ENCODE measurements around the gene SPATA20.

The SPATA20 gene

DNA sequence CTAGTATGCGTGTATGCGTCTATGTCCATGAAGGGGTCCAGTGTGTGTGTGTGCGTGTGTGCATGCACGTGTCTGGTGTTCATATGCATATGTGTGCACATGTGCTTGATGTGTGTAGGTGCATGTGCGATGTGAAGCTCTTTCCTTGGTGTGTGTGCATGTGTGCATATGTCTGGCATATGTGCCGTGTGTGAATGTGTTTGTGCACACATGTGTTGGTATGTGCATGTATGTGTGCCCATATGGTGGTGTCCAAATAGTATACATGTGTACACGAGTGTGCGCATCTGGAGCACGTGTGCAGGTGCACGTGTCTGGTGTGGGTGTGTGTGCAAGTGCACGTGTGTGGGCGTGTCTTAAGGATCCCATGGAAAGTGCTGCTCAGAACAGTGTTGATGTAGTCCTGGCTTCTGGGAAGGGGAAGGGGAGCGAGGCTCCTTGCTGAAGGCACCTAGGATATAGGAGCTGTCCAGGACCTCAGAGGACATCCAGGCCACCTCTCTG is 30.5 kb downstream of the SPATA20 start:
- no peak for DNase-seq (ENCODE audit: low read depth in 2 of 2)

DNA sequence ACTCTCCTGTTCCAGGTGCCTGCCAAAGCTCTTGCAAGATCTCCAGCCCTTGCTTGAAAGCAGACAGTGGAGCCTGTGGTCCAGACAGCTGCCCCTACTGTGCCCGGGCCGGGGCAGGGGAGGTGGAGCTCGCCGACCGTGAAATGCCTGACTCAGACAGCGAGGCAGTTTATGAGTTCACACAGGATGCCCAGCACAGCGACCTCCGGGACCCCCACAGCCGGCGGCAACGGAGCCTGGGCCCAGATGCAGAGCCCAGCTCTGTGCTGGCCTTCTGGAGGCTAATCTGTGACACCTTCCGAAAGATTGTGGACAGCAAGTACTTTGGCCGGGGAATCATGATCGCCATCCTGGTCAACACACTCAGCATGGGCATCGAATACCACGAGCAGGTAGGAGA is 31.2 kb downstream of the SPATA20 start:
- no peak for DNase-seq (ENCODE audit: low read depth in 2 of 2)

DNA sequence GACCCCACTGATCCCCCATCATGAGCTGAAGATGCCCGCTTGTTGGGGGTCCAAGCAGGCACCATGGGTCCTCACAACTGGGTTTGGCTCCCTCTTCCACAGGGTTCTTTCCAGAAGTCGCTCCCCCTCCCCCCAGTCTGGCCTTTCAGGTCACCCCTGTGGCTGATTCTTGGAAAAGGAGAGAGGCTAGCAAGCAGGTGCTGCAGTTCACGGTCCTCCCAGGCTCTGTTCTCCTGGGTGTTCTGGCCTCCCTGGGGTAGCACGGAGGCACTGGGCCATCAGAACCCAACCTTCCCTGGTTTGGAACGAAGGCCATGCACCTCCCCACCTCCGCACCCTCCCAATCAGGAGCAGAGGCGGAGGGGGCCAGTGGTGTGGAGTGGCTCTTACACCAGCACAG is 32.4 kb downstream of the SPATA20 start:
- DNase-seq (ENCODE audit: low read depth in 2 of 2): no peak

DNA sequence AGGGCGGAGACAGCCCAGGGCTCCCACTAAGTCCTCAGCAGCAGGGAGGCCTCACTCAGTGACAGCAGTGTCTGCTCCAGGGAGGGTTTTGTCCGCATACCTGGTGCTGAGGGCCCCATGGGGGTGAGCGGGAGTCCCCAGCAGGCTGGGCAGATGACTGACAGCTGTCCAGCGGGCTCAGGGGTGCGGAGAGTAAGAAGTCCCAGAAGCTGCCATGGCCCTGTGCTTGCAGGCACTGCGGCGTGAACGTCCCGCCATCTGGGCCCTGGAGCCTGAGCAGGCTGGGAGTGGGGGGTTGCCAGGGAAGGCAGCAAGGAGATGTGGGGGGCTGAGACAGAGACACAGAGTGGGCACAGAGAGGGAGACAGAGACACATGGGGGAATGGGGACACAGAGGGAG is 33.7 kb downstream of the SPATA20 start:
- no peak for DNase-seq (ENCODE audit: low read depth in 2 of 2)

DNA sequence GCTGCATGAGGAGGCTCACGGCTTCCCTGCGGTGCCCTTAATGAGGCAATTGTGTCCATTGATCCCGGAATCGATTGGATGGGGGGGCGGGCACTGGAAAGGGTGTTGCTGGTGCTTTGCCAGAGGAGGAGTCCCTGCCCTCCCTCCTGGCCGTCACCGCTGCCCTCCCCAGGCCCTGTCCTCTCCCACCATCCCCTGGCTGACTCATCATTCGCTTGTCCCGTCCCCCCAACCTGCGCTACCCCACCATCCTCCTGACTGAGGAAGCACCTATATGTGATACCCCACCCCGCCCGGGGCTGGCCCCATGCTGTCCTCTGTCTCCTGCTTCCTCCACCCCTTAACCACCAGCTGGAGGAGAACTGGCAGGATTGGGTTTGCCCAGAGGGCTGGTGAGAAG is 34.3 kb downstream of the SPATA20 start:
- DNase-seq (ENCODE audit: low read depth in 2 of 2): no peak

DNA sequence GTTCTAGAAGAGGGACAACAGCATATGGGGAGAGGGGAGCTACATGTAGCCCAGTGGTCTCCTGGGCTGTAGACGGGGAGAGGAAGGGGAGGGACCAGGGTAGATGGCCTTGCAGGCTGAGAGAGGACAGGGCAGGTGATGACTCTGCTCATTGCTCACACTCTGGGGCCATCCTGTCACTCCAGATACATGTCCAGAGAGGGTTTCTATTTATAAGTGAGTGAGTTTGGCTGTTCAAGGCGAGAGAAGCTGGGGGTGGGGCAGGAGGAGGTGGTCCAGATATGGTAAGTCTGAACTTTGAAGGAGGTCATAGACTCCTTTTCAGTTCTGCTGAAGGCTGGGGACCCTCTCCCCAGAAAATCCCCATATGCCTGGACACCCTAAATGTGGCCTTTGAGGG is 35.8 kb downstream of the SPATA20 start:
- DNase-seq (ENCODE audit: low read depth in 2 of 2): no peak

DNA sequence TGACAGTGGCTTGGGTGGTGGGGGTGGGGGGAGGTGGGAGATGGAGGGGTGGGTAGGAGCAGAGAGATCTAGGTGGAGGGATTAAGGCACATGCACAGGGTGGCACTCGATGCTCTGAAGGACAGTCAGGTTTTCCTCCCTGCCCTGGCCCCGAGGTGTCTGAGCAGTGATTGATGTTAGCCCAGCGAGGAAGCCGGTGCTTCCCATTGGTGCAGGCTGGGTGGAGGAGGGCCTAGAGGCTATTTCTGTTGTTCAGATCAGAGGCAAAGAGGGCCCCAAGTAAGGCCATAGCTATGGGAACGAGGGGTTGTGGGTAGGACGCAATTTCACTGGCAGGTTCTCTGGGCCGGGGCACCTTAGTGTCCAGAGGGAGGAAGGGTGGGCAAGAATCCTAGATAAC is 36.7 kb downstream of the SPATA20 start:
- no peak for DNase-seq (ENCODE audit: low read depth in 2 of 2)

DNA sequence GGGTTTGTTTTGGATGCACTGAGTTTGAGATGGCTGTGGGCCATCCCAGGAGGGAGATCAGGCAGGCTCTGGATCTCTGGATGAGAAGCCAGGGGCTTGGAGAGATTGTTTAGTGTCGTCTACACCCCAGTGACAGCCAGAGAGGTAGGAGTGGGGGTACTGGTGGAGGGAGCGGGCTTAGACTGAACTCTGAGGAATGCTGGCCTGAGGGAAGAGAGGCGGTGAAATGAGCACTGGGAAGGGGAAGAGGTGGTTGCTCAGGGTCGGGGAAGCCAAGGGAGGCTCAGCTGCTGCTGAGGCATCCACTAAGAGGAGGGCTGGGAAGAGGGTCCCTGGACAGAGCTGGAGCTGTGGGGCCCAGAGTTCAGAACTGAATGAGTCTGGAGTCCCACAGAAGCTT is 37.1 kb downstream of the SPATA20 start:
- no peak for DNase-seq (ENCODE audit: low read depth in 2 of 2)

DNA sequence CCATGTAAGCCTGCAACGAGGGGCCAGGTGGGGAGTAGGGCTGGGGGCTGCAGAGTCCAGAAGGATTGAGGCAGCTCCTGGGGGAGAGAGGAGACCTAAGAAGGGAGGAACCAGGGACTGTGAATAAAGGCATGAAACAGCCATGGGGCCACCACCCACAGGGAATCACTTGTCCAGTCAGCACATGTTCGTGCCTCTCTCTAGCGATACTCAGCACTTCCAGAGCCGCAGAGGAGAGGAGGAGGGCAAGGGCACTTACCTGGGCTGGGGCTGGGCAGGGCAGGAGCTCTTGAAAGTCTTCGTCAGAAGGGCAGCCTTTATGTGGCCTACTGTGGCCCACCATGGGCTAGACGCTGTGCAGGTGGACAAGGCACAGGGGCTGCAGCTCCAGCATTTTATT is 37.8 kb downstream of the SPATA20 start:
- no peak for DNase-seq (ENCODE audit: low read depth in 2 of 2)

DNA sequence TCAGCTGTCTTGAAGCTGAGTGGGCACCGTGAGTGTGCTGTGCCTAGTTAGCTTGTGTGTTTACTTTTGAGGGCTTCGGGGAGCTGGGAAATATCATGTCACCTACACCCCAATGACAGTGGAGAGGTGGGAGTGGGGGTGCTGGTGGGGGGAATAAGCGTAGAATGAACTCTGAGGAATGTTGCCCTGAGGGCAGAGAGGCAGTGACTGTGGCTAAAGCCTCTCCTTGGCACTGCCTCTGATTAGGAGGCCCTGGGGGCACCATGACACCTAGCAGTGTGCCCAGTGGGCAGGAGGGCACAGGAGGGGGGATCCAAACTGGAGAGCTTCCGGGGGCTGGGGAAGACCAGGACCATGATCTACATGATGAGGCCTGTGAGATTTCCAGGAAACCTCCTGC is 38.4 kb downstream of the SPATA20 start:
- no peak for DNase-seq (ENCODE audit: low read depth in 2 of 2)

DNA sequence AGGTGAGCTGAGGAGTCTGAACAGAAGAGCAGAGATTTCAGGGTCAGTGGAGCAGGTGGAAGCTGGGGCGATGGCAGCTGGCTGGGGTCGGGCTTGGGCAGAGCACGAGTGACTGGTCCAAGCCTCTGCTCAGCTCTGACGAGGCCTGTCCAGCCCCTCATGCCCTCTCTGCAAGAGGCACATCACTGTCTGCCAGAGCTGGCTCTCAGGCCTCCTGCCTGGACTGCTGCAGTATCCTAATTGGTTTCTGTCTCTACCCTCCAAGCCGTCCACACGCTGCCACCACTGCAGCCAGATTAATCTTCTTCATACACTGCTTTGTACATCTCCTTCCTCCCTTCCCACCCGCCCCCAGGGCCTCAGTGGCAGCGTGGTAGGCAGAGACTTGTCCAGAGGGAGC is 38.9 kb downstream of the SPATA20 start:
- DNase-seq (ENCODE audit: low read depth in 2 of 2): no peak

DNA sequence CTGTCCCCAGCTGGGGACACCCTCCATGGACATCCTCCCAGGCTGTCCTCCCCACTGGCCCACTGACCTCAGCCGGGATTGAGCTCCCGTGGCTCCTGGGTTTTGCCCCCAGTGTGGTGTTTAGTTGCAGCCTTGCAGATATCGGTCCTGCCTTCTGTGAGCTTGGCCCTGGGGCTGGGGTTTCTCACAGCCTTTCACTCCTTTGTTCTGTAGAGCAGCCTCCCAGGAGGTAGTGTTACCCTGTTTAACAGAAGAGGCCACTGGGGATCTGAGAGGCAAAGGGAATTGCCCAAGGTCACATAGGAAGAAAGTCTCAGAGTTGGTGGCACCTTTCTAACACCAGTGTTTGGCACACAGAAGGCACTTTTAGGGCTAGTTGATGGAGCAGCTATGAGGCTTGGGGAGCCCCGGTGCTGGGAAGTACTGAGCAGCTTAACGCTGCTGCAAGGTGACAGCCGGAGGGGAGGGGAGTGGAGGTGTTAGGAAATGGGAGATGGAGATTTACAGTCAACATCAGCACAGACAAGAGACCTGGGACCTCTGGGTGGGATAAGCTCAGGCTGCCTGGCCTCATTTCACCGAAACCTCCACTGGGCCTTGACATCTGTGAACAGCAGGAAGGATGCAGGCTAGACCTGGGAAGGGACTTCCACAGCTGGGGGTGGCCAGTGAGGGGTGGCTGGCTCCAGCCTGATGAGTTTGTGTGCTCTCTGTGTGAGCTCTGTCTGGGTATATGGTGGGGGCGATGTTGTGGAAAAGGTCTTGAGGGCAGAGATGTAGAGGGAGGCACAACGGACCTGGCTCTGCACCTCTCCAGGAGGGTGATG is 39.7 kb downstream of the SPATA20 start:
- DNase-seq (ENCODE audit: low read depth in 2 of 2): no peak

DNA sequence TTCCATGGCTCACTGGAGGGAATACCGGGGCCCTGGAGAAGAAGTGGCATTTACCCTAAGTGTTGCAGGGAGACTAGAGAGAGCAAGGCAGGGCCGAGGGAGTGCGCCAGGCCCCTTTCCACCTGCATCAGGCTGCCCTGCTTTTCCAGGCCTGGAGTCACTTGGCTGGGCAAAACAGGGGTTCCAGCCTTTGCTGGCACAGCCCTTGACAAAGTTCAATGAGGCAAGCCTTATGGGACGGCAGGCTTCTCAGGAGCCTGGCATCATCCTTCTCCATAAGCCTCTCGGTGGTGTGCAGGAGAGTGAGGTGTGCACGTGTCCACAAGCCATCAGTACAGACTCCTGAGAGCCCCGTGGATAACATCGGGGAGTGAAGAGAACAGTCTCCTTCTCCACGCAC is 40.6 kb downstream of the SPATA20 start:
- DNase-seq (ENCODE audit: low read depth in 2 of 2): no peak

DNA sequence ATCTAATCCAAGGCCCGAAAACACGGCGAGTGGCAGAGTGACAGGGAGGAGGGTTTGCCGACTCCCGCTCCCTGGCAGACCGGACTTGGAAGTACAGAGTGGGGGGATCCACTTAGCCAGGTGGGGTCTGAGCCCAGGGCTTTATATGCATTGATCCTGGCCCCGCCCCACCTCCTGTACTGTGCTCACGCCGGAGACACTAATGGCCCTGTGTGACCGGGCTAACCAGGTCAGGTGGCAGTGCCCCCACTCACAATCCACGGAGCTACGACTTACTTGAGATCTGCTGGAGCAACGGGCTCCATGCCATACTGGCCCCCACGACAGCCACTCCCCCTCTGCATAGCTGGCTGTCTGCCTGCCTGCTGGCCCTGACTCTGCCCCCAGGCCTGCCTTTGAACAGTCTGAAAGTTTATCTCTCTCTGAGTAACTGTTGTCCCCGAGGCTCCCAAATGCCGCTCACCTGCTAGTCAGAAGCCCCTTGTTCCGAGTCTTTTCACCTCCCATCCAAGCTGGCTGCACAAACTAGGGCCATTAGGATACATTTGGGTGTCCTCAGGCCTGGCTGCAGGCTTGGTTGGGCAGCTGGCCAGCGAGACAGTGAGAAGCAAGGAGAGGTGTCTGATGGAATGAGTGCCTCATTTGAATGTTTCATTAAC is 41.5 kb downstream of the SPATA20 start:
- no peak for DNase-seq (ENCODE audit: low read depth in 2 of 2)

DNA sequence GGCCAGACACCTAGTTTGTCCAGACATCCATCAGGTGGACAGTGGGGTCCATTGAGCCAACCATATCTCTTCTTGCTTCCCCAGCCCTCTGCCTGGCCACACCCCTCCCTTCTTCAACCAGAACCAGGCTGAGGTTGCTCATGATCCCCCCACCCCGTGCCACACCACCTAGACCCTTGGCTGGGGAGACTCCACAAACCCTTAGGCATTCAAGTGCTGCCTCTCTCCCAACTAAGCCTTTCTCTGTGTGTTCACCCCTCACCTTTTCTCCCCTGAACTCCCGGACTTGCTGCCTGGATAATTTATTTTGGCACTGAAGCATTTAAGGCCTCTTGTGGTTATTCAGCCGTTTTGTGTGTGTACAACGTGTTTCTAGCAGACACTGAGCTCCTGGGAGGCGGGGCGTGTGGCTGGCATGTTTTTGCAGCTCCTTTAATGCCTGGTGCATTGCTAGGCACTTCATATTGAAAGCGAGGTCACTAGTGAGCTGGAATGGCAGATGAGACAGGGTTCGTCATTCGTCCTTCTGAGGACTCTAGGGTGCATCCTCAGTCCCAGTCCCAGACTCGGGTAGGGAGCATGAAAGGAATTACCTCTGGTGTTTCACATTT is 42.2 kb downstream of the SPATA20 start:
- no peak for DNase-seq (ENCODE audit: low read depth in 2 of 2)

DNA sequence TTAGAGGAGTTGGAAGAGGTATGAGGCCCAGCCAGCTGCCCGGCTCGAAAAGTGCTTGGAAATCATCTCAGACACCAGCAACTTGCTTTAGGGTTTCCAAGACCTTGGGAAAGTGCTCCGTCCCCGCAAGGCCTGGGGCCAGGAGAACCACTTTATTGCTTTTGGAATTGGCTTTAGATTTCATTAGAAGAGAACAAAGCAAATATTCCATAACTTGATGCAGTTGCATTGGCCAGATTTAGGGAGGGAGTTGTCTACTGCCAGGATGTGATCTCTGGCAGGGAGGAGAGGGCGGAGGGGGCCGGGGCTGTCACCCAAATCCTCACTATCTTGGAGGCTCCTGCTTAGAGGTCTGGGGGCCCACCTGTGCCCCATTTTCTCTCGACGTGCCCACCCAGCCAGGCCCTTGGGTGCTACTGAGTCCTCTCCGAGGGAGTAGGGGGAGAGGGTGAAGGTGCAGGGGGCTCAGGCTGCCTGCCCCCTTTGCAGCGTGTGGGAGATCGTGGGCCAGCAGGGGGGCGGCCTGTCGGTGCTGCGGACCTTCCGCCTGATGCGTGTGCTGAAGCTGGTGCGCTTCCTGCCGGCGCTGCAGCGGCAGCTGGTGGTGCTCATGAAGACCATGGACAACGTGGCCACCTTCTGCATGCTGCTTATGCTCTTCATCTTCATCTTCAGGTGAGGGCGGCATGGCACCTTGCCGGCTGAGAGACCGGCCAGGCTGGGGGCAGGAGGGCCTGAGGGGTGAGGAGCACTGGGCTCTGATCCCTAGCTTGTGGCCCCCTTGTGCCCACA is 44.2 kb downstream of the SPATA20 start:
- DNase-seq (ENCODE audit: low read depth in 2 of 2): no peak

DNA sequence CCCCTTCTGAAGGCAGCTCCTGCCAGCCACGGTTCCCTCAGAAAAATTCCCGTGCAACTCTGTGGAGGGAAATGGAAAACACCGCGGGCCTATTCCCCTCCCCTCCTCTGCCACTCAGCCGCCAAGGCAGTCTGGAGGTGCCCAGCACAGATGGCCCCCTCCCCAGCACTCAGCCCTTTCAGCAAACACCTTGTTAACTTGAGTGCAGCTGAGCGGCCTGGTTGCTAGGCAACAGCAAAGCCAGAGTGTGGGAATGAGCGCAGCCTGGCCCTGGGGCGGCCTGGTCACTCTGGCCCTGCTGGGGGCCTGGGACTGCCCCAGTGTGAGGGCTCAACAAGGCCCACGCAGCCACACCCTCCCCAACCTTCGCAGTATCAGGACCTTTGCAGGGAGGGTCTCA is 46.3 kb downstream of the SPATA20 start:
- DNase-seq (ENCODE audit: low read depth in 2 of 2): no peak

DNA sequence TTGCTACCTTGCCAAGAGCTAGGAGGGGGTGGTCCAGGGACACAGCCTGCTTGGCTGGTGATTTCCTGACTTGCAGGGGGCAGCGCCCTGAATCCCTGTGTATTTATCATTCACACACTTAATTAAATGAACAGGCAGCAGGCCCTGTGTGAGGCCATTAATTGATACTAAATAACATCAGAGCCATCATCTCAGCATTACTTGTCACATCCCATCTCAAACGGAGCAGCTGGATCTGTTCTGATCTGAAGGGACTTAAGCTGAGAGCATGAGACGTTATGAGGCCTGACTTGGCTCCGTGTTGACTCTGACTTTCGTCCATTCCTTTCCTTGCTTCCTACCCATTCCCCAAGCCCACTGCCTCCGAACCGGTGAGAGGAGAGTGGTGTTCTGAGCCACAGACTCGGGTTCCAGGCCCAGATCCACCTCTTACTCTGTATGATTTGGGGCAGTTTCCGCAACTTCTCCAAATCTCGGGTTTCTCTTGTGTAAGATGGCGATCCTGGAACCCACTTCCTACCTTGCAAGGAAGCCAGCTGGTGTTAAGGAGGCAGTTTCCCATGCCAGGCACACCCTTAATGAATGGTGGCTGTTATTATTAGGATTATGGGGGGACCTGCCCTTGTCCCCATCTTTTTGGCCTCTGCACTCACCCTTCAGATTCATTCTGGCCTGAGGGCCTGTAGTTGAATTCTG is 47.3 kb downstream of the SPATA20 start:
- DNase-seq (ENCODE audit: low read depth in 2 of 2): no peak

DNA sequence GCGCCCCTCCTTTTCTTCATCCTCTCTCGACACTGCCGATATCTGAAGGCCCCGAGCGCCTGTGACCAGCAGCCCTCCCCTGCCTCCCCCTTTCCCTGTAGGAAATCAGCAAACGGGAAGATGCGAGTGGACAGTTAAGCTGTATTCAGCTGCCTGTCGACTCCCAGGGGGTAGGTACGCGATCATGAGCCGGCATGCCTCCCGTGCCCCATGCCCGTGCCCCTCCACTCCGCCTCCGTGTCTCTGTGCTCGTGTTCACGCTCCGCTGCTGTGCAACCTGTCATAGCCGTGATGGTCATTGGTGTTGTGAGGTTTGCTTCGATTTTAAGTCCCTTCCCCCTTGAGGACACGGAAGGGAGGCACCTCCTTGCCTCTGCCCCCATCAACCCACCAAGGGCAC is 47.9 kb downstream of the SPATA20 start:
- DNase-seq (ENCODE audit: low read depth in 2 of 2): no peak

DNA sequence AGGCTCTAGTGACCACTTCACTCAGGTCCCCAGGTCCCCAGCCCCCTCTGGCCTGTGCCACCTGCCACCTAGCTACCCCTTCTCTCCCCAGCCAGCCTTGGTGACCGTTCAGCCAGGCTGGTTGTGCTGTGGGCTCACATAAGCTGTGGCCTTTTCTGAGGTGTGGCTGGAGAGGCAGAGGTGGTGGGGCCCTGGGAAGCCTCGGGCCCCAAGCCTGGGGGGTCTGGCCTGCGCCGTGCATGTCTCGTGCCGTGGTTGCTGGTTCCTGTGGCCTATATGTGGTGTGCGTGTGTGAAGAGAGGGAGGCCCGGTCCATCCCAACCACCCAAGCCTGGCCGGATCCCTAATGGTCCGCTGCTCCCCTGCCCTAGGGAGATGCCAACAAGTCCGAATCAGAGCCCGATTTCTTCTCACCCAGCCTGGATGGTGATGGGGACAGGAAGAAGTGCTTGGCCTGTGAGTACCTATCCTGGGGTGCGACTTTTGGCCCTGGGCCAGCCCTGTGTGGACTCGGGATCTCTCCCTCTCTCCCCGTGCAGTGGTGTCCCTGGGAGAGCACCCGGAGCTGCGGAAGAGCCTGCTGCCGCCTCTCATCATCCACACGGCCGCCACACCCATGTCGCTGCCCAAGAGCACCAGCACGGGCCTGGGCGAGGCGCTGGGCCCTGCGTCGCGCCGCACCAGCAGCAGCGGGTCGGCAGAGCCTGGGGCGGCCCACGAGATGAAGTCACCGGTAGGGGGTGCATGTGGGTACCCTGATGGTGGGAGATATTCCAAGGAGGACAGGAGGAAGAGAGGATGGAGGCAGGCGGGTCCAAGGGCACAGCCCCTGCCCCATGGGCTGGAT is 49.4 kb downstream of the SPATA20 start:
- DNase-seq (ENCODE audit: low read depth in 2 of 2): no peak

DNA sequence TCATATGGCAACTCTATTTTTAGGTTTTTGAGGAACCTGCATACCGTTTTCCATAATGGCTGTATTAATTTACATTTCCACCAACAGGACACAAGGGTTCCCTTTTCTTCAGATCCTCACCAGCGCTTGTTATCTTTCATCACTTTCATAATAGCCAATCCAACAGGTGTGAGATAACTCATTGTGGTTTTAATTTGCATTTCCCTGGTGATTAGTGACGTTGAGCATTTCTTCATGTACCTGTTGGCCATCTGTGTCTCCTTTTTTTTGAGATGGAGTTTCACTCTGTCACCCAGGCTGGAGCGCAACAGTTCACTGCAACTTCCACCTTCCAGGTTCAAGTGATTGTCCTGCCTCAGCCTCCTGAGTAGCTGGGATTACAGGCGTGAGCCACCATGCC is 51.5 kb downstream of the SPATA20 start:
- no peak for DNase-seq (ENCODE audit: low read depth in 2 of 2)

All from activated CD8-positive, alpha-beta memory T cell treated with anti-CD3 and anti-CD28 coated beads for 4 hours (primary cell).